ENCODE measurements around the gene ATP6V0A4. TPM values are rescaled to one million over a fixed set of nuclear protein-coding genes. Genes with fewer than 3 reads are reported as not detected.

The ATP6V0A4 gene
- total and polyA plus RNA-seq, 2 experiments from 2014 or later, result 0.43 TPM

- Histone ChIP-seq H3K4me3 (no peak overlapping the region), H3F3A (ENCODE audit: insufficient read depth) (no peaks in the 10 kb centered on the region), H2AFZ (no peak overlapping the region), H3K79me2 (ENCODE audit: insufficient read depth) (no peaks in the 10 kb centered on the region), H4K20me1 (ENCODE audit: insufficient read depth) (no peaks in the 10 kb centered on the region), H3K4me1 (ENCODE audit: insufficient read depth) (no peaks in the 10 kb centered on the region), H3K9me3 (ENCODE audit: low read depth) (no peaks in the 10 kb centered on the region), H3K4me2 (ENCODE audit: unreplicated experiment) (no peak overlapping the region), H3K9ac (no peak overlapping the region), H3K9me2 (ENCODE audit: insufficient read depth) (no peaks in the 10 kb centered on the region), H3K27me3 (replicated peaks; ENCODE audit: insufficient read depth) (peaks cover 21% of the 10 kb centered on the region), H3K36me3 (ENCODE audit: low read depth) (no peaks in the 10 kb centered on the region), H3K27ac (no peak overlapping the region)
- no peak for TF ChIP-seq EZH2phosphoT487 (IDR thresholded peaks at IDR 0.05; ENCODE audit: insufficient read depth, low read depth)
- no peak for TF ChIP-seq EZH2 (IDR thresholded peaks at IDR 0.05; ENCODE audit: insufficient read depth, poor library complexity, severe bottlenecking)
- WGBS, 2 experiments (ENCODE audit: low coverage in 1 of 2, low lambda C conversion rate in 2 of 2, missing lambda C conversion rate in 2 of 2), result 36 to 41% methylated on average over 6 of the region's 6 CpGs
- no peak for DNase-seq
- in situ Hi-C loops (cut with MboI), result no loop called here
Observed at GRCh38 chr7:138662991-138663320, 135.0 kb downstream of the ATP6V0A4 start.

DNA sequence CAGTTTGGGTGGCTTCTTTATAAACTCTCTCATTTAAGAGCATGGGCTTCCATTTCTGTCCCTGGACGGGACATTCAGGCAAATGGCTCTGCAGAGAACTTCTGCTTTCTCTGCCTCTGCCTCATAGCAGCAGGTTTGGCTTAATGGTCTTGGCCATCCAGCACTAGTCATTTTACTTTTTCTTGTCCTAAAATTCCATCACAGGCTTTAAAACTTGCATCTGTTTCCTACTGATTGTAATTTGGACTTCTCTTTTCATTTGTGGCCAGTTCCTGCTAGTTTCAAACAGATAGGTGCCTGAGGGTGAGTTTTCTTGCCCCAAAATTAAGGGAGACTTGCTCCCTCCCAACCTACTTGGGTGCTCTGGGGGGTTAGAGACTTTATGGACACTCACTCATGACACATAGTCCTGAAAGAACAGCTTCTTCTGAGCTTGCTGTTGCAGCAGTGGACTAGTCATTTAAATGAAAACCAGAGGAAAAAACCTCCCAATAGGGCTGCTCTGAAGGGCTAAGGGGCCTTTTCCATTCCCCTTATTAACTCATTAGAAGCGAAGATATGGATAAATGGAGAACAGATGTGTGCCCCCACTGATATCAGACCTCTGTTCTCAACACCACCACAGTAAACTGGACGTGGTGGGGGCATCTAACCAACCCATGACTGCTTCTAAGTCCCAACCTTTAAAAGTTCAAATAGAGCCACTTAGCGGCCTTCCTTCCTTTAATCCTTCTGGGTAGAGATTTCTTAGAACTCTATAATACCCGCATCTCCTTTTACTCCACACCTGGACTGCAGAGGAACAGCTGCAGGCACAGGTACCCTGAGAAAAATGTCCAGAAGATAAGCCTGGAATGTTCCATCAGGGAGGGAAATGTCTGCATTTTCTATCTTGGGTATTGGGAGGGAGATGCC is 135.7 kb downstream of the ATP6V0A4 start:
- 25 to 27% methylated on average over 5 of the region's 5 CpGs for WGBS, 2 experiments (ENCODE audit: low coverage in 1 of 2, low lambda C conversion rate in 2 of 2, missing lambda C conversion rate in 2 of 2)
- Histone ChIP-seq H3K4me2 (ENCODE audit: unreplicated experiment) (no peak overlapping the region), H3K27ac (no peak overlapping the region), H3K79me2 (ENCODE audit: insufficient read depth) (no peaks in the 10 kb centered on the region), H4K20me1 (ENCODE audit: insufficient read depth) (no peaks in the 10 kb centered on the region), H3K36me3 (ENCODE audit: low read depth) (no peaks in the 10 kb centered on the region), H3K9me3 (ENCODE audit: low read depth) (no peaks in the 10 kb centered on the region), H3K4me1 (ENCODE audit: insufficient read depth) (no peaks in the 10 kb centered on the region), H3K9ac (no peak overlapping the region), H2AFZ (no peak overlapping the region), H3K27me3 (replicated peaks; ENCODE audit: insufficient read depth) (peaks cover 21% of the 10 kb centered on the region), H3K9me2 (ENCODE audit: insufficient read depth) (no peaks in the 10 kb centered on the region), H3K4me3 (no peak overlapping the region), H3F3A (ENCODE audit: insufficient read depth) (no peaks in the 10 kb centered on the region)
- no peak for DNase-seq
- TF ChIP-seq EZH2 (IDR thresholded peaks at IDR 0.05; ENCODE audit: insufficient read depth, poor library complexity, severe bottlenecking) (no peak), EZH2phosphoT487 (IDR thresholded peaks at IDR 0.05; ENCODE audit: insufficient read depth, low read depth) (no peak)
- in situ Hi-C loops (cut with MboI), result no loop called here

DNA sequence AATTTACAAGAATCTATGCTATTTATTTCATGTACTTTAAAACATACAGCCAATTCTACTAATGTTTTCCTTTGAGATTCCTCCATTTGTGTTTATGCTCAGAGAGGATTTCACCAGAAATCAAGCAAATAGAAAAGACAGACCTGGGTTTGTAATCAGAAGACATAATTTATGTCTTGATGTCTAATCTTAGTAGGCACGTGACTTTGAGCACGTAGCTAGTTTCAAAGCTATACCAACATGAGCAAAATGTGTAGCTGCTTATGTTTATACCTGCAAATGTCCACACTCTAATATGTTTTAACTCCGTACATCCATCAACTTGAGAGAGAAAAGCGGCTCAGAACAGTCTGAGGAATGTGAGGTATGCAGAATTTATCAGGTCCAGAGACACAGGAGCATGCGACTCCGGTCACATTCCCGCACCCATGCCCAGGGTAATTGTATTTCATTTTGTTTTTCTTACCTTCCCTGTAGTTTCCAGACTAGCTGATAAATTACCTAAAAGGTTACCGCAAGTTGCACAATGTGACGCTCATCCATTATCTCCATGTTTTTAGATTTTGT is 136.8 kb downstream of the ATP6V0A4 start:
- in situ Hi-C loops (cut with MboI), result no loop called here
- TF ChIP-seq EZH2phosphoT487 (IDR thresholded peaks at IDR 0.05; ENCODE audit: insufficient read depth, low read depth), result no peak
- no peak for TF ChIP-seq EZH2 (IDR thresholded peaks at IDR 0.05; ENCODE audit: insufficient read depth, poor library complexity, severe bottlenecking)
- peaks cover 21% of the 10 kb centered on the region for H3K27me3 ChIP-seq (replicated peaks; ENCODE audit: insufficient read depth)
- no peak overlapping the region for H2AFZ ChIP-seq
- no peaks in the 10 kb centered on the region for H3K36me3 ChIP-seq (ENCODE audit: low read depth)
- no peaks in the 10 kb centered on the region for H3K9me3 ChIP-seq (ENCODE audit: low read depth)
- no peaks in the 10 kb centered on the region for H3K79me2 ChIP-seq (ENCODE audit: insufficient read depth)
- H3K9ac ChIP-seq, result no peak overlapping the region
- no peaks in the 10 kb centered on the region for H3K4me1 ChIP-seq (ENCODE audit: insufficient read depth)
- no peaks in the 10 kb centered on the region for H4K20me1 ChIP-seq (ENCODE audit: insufficient read depth)
- no peak overlapping the region for H3K4me2 ChIP-seq (ENCODE audit: unreplicated experiment)
- 13 to 16% methylated on average over 9 of the region's 9 CpGs for WGBS, 2 experiments (ENCODE audit: low coverage in 1 of 2, low lambda C conversion rate in 2 of 2, missing lambda C conversion rate in 2 of 2)
- DNase-seq, result no peak
- no peaks in the 10 kb centered on the region for H3F3A ChIP-seq (ENCODE audit: insufficient read depth)
- H3K9me2 ChIP-seq (ENCODE audit: insufficient read depth), result no peaks in the 10 kb centered on the region
- no peak overlapping the region for H3K4me3 ChIP-seq
- H3K27ac ChIP-seq, result no peak overlapping the region

DNA sequence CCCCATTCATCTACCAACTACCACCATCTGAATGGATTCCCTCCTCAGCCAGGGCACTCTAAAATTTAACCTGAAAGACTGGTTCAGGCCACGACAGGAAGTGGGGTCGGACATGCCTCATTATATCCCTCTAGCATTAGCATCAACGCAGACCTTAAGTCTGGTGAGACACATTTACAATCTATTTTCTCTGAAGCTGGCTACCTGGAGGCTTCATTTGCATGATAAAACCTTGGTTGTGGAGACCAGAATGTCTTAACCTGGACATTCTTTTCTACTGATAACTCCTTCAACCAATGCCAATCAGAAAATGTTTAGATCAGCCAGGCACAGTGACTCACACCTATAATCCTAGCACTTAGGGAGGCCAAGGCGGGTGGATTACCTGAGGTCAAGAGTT is 139.1 kb downstream of the ATP6V0A4 start:
- no peak overlapping the region for H3K9ac ChIP-seq
- H3K27me3 ChIP-seq (replicated peaks; ENCODE audit: insufficient read depth), result peaks cover 21% of the 10 kb centered on the region
- 55 to 63% methylated on average over 4 of the region's 4 CpGs for WGBS, 2 experiments (ENCODE audit: low coverage in 1 of 2, low lambda C conversion rate in 2 of 2, missing lambda C conversion rate in 2 of 2)
- no peaks in the 10 kb centered on the region for H3K79me2 ChIP-seq (ENCODE audit: insufficient read depth)
- H3K9me2 ChIP-seq (ENCODE audit: insufficient read depth), result no peaks in the 10 kb centered on the region
- H3F3A ChIP-seq (ENCODE audit: insufficient read depth), result no peaks in the 10 kb centered on the region
- no peaks in the 10 kb centered on the region for H3K4me1 ChIP-seq (ENCODE audit: insufficient read depth)
- no peak for DNase-seq
- no peak overlapping the region for H3K4me3 ChIP-seq
- H3K27ac ChIP-seq, result no peak overlapping the region
- H4K20me1 ChIP-seq (ENCODE audit: insufficient read depth), result no peaks in the 10 kb centered on the region
- H2AFZ ChIP-seq, result no peak overlapping the region
- no peaks in the 10 kb centered on the region for H3K9me3 ChIP-seq (ENCODE audit: low read depth)
- no peak overlapping the region for H3K4me2 ChIP-seq (ENCODE audit: unreplicated experiment)
- in situ Hi-C loops (cut with MboI), result no loop called here
- no peak for TF ChIP-seq EZH2phosphoT487 (IDR thresholded peaks at IDR 0.05; ENCODE audit: insufficient read depth, low read depth)
- TF ChIP-seq EZH2 (IDR thresholded peaks at IDR 0.05; ENCODE audit: insufficient read depth, poor library complexity, severe bottlenecking), result no peak
- no peaks in the 10 kb centered on the region for H3K36me3 ChIP-seq (ENCODE audit: low read depth)

Measured in GM23248 (cell line).